HG02759 (cell line): ENCODE measurements around the gene ADH6.
"Not testable (repeated sequence)": the region's sequence is repeated elsewhere in the genome, so short reads cannot be mapped to it uniquely, and the experiment has no call there.

Source experiments
- ATAC-seq: cut with Tn5 transposase; IDR thresholded peaks from one replicate; pipeline ENCODE4 v1.9.1; 2021; ENCODE audit warnings: mild to moderate bottlenecking, moderate library complexity; ENCODE audit not compliant: unreplicated experiment

Gene ADH6

GRCh38 chr4:99200138-99200537, 18.9 kb downstream of the ADH6 start:
- ATAC-seq, result no peak

GRCh38 chr4:99190336-99190735, 28.7 kb downstream of the ADH6 start:
- no peak for ATAC-seq

GRCh38 chr4:99189900-99190299, 29.1 kb downstream of the ADH6 start:
- not testable (repeated sequence) for ATAC-seq

GRCh38 chr4:99186029-99186428, 33.0 kb downstream of the ADH6 start:
- ATAC-seq, result no peak

GRCh38 chr4:99185581-99185980, 33.5 kb downstream of the ADH6 start:
- ATAC-seq, result no peak

GRCh38 chr4:99180382-99181070, 38.5 kb downstream of the ADH6 start:
- ATAC-seq, result no peak

GRCh38 chr4:99179626-99180025, 39.4 kb downstream of the ADH6 start:
- ATAC-seq, result no peak

- no peak for ATAC-seq
Measured at GRCh38 chr4:99179178-99179577, 39.9 kb downstream of the ADH6 start.

- no peak for ATAC-seq
Measured at GRCh38 chr4:99166544-99166943, 52.5 kb downstream of the ADH6 start.

GRCh38 chr4:99165978-99166377, 53.1 kb downstream of the ADH6 start:
- ATAC-seq, result no peak

- no peak for ATAC-seq
Measured at GRCh38 chr4:99161373-99162099, 57.5 kb downstream of the ADH6 start.

GRCh38 chr4:99159699-99160098, 59.3 kb downstream of the ADH6 start:
- no peak for ATAC-seq

GRCh38 chr4:99157478-99157935, 61.5 kb downstream of the ADH6 start:
- no peak for ATAC-seq

GRCh38 chr4:99156992-99157391, 62.1 kb downstream of the ADH6 start:
- ATAC-seq, result no peak

- no peak for ATAC-seq
Measured at GRCh38 chr4:99154658-99155342, 64.2 kb downstream of the ADH6 start.
